HTERT RPE-1 (cell line): ENCODE results near the gene PCSK4.
"Not testable (repeated sequence)": the region's sequence is repeated elsewhere in the genome, so short reads cannot be mapped to it uniquely, and the experiment has no call there.

Experiments
- in situ Hi-C: fragments of 300-500 bp; cut with MboI; formaldehyde crosslinking; loops from 4 replicates; pipeline ENCODE4 v1.14.3; 2020; ENCODE audit warnings: low sequenced_read_pairs

PCSK4 gene

DNA sequence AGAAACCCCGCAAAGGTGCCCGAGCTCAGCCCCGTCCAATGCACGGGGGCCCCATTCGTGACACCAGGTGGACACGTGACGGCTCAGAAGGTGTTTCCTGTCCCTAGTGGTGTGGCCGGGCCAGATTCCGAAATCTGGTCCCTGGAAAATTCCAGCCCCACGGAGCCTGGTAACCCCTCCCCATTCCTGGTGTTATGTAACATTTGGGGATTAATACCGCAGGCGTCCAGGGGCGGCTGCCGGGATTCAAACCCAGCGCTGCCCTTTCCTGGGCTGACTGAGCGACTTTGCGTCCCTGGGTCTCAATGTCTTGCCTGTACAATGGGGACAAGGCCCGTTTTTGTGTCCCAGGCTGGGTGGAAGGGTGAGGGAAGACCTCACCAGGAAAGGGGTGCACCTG, 32.7 kb upstream of the PCSK4 start:
- in situ Hi-C loops = no loop called here

DNA sequence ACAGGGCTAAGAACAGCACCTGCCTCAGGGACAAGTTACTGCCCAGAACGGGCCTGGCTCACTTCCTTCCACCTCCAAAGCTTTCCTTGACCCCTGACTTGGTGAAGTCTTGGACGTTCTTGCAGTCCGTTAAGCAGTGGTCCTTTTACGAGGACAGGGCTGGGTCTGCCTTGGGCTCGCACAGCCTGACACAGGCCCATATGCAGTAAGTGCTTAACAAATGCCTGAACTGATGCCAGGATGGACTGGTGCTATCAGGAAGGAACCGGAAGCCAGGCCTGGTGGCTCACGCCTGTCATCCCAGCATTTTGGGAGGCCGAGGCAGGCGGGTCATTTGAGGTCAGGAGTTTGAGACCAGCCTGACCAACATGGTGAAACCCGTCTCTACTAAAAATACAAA, 31.9 kb upstream of the PCSK4 start:
- in situ Hi-C loops = no loop called here

DNA sequence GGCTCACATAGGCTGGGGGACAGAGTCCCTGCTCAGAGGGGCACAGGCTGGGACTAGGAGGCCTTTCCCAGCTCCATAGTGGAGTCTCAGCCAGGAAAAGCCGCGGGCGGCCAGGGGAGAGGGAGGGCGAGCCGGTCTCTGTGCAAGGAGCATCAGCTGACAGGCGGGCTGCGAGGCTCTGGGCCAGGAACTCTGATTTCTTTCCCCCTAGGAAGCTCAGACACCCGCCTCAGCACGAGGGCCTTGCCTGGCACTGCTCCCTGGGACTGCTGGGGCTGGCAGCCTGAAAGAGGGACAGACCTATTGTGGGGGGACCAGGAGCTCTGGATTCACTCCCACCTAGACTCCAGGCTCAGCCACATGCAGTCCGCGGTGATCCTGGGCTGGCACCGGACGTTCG, 31.5 kb upstream of the PCSK4 start:
- in situ Hi-C loops = no loop called here

DNA sequence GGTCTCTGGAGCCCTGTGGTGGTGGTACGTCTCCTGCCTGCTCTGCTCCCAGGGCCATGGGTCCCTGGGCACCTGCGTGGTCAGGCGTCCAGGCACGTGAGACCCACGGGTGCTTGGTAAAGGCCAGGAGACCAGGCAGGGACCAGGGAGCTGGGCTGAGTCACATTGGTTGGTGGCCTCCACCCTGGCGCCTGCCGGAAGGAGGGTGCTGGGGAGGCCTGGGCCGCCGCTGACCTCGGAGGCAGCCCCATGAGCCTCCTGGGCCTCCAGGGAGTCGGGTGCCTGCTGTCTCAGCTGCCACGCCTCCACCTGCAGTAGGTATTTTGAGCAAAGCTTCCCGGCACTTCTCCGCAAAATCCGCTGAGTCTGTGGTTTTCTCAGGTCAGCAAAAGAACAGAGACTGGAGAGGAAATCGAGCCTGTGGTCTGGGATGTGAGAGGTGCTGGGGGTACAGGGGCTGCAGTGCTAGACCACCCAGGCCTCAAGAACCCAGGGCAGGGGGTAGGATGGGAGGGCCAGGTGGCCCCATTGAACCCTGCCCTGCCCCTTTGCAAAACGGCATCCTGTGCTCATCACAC, 30.1 kb upstream of the PCSK4 start:
- in situ Hi-C loops = no loop called here

DNA sequence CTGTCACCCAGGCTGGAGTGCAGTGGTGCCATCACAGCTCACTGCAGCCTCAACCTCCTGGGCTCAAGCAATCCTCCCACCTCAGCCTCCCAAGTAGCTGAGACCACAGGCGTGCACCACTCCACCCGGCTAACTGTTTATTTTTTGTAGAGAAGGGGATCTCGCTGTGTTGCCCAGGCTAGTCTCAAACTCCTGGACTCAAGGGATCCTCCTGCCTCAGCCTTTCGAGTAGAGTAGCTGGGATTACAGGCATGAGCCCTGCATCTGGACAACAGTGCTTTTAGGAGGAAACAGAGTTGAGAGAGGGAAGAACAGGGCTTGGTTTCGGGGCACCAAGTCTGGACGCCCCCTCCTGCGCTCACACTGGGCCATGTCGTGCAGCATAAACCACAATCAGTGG, 29.7 kb upstream of the PCSK4 start:
- in situ Hi-C loops = not testable (repeated sequence)

DNA sequence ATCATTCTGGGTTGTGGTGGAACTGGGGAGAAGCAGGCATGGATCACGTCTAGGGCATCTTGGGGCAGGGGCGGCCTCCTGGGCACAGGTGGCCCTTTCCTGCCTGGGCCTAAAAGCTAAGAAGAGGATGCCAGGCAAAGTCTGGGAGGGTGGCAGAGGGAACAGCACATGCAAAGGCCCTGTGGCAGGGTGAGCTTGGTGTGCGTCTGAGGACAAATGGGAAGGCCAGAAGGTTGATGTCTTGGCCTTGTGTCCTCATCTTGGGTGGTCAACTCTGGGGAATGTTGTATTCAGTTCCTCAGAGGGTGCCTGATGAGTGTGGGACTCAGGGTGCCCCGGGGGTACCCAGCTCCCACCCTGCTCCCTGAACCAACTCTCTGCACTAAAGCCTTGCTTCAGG, 28.3 kb upstream of the PCSK4 start:
- in situ Hi-C loops = no loop called here

DNA sequence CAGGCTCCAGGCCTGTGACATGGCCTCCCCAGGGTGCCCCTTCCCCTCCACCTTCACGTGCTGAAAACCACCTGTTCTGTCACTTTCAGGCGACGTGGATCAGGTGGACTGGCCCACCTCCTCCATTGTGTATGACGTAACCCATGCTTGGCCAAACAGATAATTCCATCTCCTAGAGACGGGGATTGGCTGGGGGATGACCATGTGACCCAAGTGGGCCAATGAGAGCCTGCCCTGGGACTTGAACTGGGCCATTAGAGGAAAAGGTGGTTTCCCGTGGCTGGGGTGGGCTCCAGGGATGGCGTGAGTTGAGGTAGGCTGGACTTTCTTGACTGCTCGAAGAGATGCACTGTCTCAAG, 26.2 kb upstream of the PCSK4 start:
- in situ Hi-C loops = no loop called here

DNA sequence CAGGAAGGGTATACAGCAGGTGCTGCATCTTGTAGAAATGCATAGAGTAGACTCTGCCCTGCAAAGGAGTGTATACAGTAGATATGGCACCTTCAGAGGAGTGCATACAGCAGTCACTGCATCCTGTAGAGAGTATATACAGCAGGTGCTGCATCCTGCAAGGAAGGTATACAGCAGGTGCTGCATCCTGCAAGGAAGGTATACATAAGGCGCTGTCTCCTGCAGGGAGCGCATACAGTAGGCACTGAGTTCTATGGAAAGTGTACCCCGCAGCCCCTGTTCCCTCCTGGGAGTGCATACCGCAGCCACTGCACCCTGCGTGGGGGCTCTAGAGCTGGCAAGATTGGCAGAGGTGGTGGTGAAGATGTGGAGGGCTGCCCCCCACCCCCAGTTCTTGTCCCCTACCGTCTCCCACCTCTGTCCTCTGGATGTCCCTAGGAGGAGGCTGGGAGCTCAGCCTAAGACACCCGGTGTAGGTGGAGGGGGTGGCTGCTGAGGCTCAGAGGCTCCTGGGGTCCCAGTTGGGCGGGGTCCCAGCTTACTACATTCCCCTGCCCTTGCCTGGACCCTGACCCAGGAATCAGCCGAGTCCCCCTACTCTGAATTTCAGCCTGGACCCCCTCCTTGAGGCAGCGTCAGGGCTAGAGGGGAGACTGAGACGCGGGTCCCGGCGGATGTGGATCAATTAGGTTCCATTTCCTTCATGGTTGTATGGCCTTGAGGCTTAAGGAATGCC, 25.0 kb upstream of the PCSK4 start:
- in situ Hi-C loops = no loop called here

DNA sequence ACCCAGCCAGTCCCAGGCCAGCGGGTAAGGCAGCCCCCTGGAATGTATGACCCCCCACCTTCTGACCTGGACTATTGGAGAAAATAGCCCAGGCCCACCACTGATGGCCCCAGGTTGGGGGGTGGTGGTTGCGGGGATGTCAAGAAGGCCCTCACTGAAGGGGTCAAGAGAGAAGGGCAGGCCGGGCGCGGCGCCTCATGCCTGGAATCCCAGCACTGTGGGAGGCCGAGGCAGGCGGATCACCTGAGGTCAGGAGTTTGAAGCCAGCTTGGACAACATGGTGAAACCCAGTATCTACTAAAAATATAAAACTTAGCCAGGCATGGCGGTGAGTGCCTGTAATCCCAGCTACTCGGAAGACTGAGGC, 24.1 kb upstream of the PCSK4 start:
- in situ Hi-C loops = no loop called here

DNA sequence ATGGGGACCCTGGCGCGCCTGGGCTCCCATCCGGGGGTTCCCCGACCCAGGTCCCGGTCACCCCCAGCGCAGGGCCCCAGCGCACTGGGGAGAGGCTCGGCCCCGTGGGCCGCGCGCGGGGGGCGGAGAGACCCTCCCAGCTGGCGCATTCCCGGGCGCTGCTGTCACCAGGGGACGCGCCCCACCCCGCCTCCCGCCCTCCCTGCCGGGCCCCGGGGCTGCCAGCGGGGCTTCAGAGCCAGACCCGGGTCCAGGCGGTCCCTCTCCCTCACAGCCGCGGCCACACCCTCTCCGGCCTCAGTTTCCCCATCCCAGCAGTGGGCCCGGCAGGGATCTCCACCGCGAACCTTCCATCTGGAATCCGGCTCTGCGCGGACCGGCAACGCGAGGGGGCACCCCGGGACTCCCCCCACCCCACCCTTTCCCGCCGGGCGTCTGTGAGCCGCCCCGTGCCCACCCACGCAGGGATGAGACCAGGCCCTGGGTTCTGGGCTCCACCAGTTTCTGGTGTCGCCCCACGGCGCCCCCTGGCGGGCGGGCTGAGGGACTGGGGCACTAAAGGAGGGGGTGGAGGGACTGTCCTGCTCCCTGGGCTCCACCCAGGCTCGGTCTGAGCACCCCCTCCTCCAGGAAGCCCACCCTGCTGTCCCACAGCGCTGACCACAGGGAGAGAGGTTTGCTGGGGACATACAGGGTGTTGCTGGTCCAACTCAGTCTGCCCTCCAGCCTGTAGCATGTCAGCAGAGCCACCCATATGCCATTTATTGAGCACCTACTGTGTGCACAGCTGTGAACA, 23.5 kb upstream of the PCSK4 start:
- in situ Hi-C loops = no loop called here

DNA sequence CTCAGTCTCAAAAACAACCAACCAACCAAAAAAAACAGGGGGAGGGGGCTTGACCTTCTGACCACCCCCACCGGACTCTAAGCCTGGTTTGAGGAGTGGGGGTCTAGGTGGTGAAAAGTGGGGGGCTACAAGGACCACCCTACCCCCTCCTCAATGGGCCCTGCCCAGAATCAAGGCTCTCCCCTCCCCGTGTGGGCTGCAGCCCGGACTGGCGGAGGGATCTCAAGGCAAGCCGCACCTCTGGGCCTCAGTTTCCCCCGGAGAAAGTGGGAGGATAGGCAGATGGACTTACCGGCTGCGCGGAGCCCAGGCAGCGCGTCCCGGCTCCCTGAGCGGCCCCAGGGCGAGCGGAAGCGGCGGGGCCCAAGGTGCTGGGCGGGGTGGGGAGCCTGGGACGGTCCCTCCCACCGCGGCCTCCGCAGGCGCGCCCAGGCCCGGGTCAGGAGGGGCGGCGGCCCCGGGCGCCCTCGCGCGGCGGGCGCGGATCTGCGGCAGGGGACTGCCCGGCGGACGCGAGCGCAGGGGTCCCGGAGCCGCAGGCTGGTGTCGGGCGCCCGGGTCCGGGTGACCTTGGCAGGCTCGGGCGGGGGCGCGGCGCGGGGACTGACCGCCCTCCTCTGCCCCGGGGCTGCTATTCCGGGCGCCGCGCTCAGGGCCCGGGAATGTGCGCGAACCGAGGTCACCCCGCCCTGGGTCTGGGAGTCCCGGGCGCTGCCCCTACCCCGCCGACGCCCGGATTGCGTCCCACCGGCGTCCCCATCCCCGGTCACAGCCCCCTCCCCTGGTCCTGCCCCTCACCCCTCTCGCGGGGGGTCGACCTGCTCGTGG, 22.7 kb upstream of the PCSK4 start, which contains the start of gene ADAMTSL5:
TSS of gene ADAMTSL5 (minus strand) at position 349 of the 828 bp plus-strand sequence. CDS start 2,076 bp downstream, outside the sequence.
- in situ Hi-C loops = no loop called here

DNA sequence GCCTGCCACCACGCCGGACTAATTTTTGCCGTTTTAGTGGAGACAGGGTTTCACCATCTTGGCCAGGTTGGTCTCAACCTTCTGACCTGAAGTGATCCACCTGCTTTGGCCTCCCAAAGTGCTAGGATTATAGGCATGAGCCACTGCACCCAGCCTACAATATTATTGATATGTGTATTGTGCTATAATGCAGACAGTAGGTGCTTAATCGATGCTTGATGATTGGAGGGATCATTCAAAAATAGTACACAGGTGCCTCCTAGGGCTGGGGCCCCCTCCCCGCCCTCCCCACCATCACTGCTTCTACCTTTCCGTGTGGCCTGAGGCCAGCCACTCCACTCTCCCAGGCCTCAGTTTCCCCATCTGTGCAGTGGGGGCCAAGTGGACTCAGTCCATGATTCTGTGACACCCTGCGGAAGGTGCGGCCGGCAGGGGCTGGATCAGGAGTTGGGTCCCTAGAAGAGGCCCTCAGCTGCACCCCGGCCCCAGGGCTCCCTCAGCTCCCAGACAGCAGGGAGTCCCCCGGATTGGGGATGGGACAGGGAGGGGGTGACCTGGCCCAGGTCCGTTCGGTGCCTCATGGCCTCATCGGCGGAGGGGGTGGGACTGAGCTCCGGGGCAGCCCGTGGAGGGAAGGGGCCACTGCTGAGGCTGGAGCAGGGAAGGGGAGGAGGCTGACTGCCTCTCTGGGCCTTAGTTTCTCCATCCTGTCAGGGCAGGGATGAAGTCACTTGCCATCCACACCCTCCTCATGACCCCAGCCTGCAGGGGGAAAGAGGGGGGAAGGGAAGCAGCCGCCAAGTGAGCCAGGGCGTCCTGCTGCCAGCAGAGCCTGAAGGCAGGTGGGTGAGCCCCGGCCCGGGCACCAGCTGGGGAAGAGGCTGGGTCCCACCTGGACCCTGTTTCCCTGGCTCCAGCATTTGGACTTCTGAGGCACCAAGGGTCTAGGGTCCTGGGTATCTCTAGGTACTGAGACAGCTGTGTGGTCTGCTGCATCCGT, 21.5 kb upstream of the PCSK4 start:
- in situ Hi-C loops = no loop called here

DNA sequence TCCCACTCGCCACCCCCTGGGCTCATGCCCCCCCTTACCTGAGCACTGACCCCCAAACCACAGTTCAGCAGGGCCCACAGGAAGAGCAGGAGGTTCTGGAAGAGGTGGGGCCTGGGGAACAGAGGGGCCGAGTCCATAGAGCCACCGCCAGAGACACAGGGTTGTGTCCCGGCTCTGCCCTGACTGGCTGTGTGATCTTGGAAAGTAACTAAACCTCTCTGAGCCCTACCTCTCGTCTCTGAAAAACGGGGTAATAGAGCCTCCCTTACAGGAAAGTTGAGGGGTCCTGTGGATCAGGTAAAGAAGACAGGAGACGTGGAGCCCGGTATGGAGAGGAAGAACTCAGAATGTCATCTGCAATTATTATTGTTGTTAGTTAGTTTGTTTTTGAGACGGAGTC, 20.7 kb upstream of the PCSK4 start:
- in situ Hi-C loops = no loop called here

DNA sequence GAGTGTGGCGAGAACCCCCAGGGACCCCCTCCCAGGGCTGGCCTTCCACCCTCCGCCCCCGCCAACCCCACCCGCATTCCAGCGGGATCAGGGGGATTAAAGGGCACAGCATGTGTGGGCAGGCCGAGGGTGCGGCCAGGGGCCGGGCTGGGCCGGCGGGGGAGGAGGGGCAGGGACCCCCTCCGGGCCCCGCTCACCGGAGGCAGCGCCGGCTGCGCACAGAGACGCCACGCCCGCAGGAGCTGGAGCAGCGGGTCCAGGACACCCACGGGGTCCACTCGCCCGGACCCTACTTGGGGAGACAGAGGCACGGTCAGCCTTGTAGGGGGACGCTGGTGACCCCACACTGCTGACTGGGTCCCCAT, 20.3 kb upstream of the PCSK4 start:
- in situ Hi-C loops = no loop called here

DNA sequence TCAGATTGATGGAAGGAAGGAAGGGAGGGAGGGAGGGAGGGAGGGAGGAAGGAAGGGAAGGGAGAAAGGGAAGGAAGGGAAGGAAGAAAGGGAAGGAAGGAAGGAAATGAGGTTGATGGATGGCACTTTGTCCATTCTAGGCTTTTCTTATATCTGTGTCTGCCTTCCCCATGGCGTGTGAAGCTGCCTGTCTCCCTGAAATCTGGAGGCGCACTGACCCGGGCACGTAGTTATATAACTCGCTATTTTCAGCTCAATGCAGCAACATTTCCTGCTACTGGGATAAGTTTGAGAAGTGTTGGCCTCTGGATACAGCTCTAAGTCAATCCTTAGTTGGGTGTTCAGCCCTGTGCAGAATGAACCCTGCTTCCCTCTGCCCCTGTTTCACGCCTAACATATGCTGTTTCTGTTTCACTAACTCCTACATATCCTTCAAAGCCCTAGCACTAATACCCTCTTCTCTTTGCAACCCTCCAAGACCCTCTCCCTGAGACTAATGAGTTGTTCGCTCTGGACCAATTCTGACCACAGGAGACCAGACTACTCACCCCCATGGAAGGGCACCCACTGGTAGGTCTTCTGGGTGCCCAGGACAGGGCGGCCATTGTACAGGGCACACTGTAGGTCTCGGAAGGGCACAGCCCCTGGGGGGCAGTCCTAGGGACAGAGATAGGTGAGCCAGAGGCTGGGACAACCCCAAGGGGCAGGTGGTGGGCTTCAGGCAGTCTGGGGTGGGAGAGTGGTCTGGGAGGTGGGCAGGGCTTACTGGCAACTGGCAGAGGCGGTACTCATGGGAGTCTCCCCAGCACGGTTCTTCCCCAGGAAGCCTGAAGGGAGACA, 19.7 kb upstream of the PCSK4 start:
- in situ Hi-C loops = no loop called here

DNA sequence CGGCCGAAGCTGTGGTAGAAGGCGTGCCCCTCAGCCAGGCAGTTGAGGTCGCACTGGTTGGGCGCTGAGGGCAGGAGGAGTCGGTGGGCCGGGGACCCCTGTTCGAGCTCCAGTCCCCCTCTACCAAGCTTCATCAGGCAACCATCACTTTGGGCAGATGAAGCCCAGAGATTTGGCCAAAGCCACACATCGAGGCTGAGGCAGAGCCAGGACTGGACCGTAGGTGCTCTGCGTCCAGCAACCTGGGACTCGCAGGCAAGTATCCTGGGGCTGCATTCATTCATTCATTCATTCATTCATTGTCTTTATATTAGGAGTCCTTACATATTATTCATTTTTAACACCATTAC, 18.3 kb upstream of the PCSK4 start:
- in situ Hi-C loops = no loop called here

DNA sequence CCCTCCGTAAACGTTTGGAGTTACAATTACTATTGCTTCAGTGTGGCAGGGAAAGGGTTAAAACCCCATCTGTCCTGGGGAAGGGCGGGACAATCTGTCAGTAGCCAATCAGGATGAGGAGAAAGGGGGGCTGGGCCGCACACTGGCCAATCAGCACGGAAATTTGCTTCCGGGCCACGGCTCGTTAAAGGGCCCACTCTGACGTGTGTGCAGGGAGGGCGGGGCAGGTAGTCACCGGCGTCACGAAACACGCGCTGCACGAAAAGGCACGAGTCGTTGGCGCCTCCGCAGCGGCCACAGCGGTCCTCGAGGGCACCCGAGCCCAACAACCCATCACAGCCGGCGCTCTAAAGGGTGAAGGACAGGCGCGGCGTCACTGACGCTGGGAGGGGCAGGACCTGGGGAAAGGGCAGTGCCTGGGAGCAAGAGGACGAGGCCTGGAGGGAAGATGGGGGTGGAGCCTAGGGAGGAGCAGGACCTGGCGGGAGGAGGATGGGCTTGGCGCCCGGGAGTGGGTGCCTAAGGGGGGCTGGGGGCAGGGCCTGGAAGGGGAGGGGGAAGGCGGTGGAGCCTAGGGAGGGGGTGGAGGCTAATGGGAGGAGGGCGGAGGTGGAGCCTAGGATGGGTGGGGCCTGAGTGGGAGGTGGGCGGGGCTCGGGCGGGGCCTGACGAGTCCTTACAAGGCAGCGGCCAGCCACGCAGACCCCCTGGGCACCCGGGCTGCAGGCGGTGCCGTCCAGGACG, 17.8 kb upstream of the PCSK4 start:
- in situ Hi-C loops = no loop called here

DNA sequence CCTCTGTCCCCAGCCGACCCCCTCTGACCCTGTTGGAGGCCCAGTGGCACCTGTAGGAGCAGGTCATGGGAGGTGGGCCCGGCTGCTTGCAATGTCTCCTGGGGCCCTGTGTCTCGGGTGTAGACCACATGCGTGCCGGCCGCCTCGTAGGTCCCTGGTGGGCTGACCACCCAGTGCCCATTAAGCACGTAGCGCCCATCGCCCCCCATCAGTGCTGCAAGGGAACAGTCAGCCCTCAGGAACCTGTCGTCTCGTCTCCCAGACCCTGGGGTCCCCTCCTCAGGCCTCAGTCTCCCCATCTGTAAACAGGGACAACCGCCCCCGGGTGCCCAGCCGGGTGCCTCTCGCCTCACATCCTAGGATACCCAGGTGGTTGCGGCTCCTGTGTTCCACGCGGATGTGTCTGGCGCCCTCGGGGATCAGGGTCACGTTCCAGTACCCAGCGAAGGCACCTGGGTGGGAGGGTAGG, 17.1 kb upstream of the PCSK4 start:
- in situ Hi-C loops = no loop called here
